GM23338 (cell line): ENCODE data around the gene ARHGAP42. TPM values are rescaled to one million over a fixed set of nuclear protein-coding genes. Genes with fewer than 3 reads are reported as not detected.

Experiments used
- ATAC-seq: fragments of 200-7000 bp; cut with Tn5 transposase; 3 replicates; pipeline ENCODE4 v1.9.1; 2020
- DNase-seq: peaks from one replicate; pipeline ENCODE4 v3.0.0-alpha.2; 2015; ENCODE audit warnings: low spot score
- H2AFZ ChIP-seq: fragments of 200-600 bp; sonication (generic); 2 replicates; pipeline ENCODE4 v1.8.0; 2016; ENCODE audit warnings: antibody characterized with exemption, mild to moderate bottlenecking, moderate library complexity
- H3F3A ChIP-seq: fragments of 200-600 bp; sonication (generic); replicated peaks from 2 replicates; pipeline ENCODE4 v1.8.0; 2017; ENCODE audit warnings: antibody characterized with exemption, mixed run types, low read depth
- H3K27ac ChIP-seq: fragments of 200-600 bp; sonication (generic); 2 replicates; pipeline ENCODE4 v1.6.1; 2016; ENCODE audit warnings: low read depth
- H3K27me3 ChIP-seq: fragments of 200-600 bp; sonication (generic); 2 replicates; pipeline ENCODE4 v1.8.0; 2016; ENCODE audit warnings: mild to moderate bottlenecking, mixed run types, moderate library complexity; ENCODE audit not compliant: insufficient read depth
- H3K36me3 ChIP-seq: fragments of 200-600 bp; sonication (generic); 2 replicates; pipeline ENCODE4 v1.8.0; 2016; ENCODE audit warnings: mild to moderate bottlenecking; ENCODE audit not compliant: insufficient read depth
- H3K4me1 ChIP-seq: fragments of 200-600 bp; sonication (generic); 2 replicates; pipeline ENCODE4 v1.8.0; 2016; ENCODE audit warnings: mild to moderate bottlenecking, moderate library complexity; ENCODE audit not compliant: insufficient read depth
- H3K4me2 ChIP-seq: fragments of 200-600 bp; sonication (generic); 2 replicates; pipeline ENCODE4 v1.7.1; 2017; ENCODE audit warnings: mixed run types
- H3K4me3 ChIP-seq: fragments of 200-600 bp; sonication (generic); 2 replicates; pipeline ENCODE4 v1.6.1; 2016; ENCODE audit warnings: mixed run types
- H3K79me2 ChIP-seq: fragments of 200-600 bp; sonication (generic); replicated peaks from 2 replicates; pipeline ENCODE4 v1.8.0; 2017; ENCODE audit warnings: mild to moderate bottlenecking; ENCODE audit not compliant: insufficient read depth
- H3K9me2 ChIP-seq: fragments of 200-600 bp; sonication (generic); 2 replicates; pipeline ENCODE4 v1.8.0; 2017; ENCODE audit not compliant: insufficient read depth
- H4K20me1 ChIP-seq: fragments of 200-600 bp; sonication (generic); replicated peaks from 2 replicates; pipeline ENCODE4 v1.8.0; 2017; ENCODE audit warnings: mild to moderate bottlenecking; ENCODE audit not compliant: insufficient read depth
- H3K27ac Mint-ChIP-seq: 2 replicates; pipeline ENCODE4 v1.8.0; 2020; ENCODE audit warnings: inconsistent platforms, mild to moderate bottlenecking, moderate library complexity, mixed read lengths
- H3K27me3 Mint-ChIP-seq: 3 replicates; pipeline ENCODE4 v1.8.0; 2022; ENCODE audit warnings: low read depth, mild to moderate bottlenecking, moderate library complexity, mixed read lengths, inconsistent platforms; ENCODE audit not compliant: insufficient read depth, poor library complexity
- H3K36me3 Mint-ChIP-seq: 3 replicates; pipeline ENCODE4 v1.8.0; 2021; ENCODE audit warnings: low read depth, mild to moderate bottlenecking, inconsistent platforms, moderate library complexity, mixed read lengths
- H3K4me1 Mint-ChIP-seq: 3 replicates; pipeline ENCODE4 v1.8.0; 2020; ENCODE audit warnings: mild to moderate bottlenecking, inconsistent platforms, mixed read lengths
- H3K4me3 Mint-ChIP-seq: 3 replicates; pipeline ENCODE4 v1.8.0; 2021; ENCODE audit warnings: moderate library complexity, mild to moderate bottlenecking, inconsistent platforms, mixed read lengths
- H3K9me3 Mint-ChIP-seq: 3 replicates; pipeline ENCODE4 v1.8.0; 2020; ENCODE audit warnings: moderate library complexity, mild to moderate bottlenecking, inconsistent platforms, mixed read lengths
- CREB1 ChIP-seq: fragments of 250-450 bp; sonication (Bioruptor Pico); IDR thresholded peaks from 2 replicates; pipeline ENCODE4 v1.5.0; 2020; ENCODE audit warnings: low read depth, mild to moderate bottlenecking, moderate library complexity
- CTCF ChIP-seq, 2 experiments: fragments of 200-600 bp in 1 of 2; sonication (generic) in 1 of 2; conservative IDR thresholded peaks; 2 replicates each; pipeline versions ENCODE4 v1.5.1 to v1.6.1; 2016 to 2017; ENCODE audit warnings: antibody characterized with exemption in 2 of 2, low read depth in 2 of 2, mild to moderate bottlenecking in 2 of 2, moderate library complexity in 1 of 2
- ETS1 ChIP-seq: IDR thresholded peaks from 2 replicates; pipeline ENCODE4 v1.6.1; 2016; ENCODE audit warnings: antibody characterized with exemption
- EZH2 ChIP-seq: fragments of 200-600 bp; sonication (generic); IDR thresholded peaks from one replicate; pipeline ENCODE4 v1.8.0; 2017; ENCODE audit warnings: antibody characterized with exemption, mild to moderate bottlenecking, low read depth; ENCODE audit not compliant: unreplicated experiment
- EZH2phosphoT487 ChIP-seq: fragments of 200-600 bp; sonication (generic); IDR thresholded peaks from one replicate; pipeline ENCODE4 v1.8.1; 2018; ENCODE audit warnings: antibody characterized with exemption; ENCODE audit not compliant: unreplicated experiment
- JUNB ChIP-seq: IDR thresholded peaks from one replicate; pipeline ENCODE4 v1.6.1; 2016; ENCODE audit warnings: antibody characterized with exemption; ENCODE audit not compliant: unreplicated experiment
- NANOG ChIP-seq: IDR thresholded peaks from 2 replicates; pipeline ENCODE4 v1.6.1; 2016; ENCODE audit warnings: antibody characterized with exemption, borderline replicate concordance
- POLR2AphosphoS5 ChIP-seq: IDR thresholded peaks from 2 replicates; pipeline ENCODE4 v1.6.1; 2016; ENCODE audit warnings: antibody characterized with exemption, low read depth
- REST ChIP-seq: IDR thresholded peaks from one replicate; pipeline ENCODE4 v1.6.1; 2018; ENCODE audit warnings: antibody characterized with exemption; ENCODE audit not compliant: unreplicated experiment
- STAT1 ChIP-seq: IDR thresholded peaks from one replicate; pipeline ENCODE4 v1.6.1; 2016; ENCODE audit warnings: antibody characterized with exemption; ENCODE audit not compliant: unreplicated experiment
- ZNF114 ChIP-seq: fragments of 250-450 bp; sonication (Bioruptor Pico); IDR thresholded peaks from 2 replicates; pipeline ENCODE4 v1.5.0; 2020; ENCODE audit warnings: mild to moderate bottlenecking, moderate library complexity
- ZNF331 ChIP-seq: fragments of 250-450 bp; sonication (Bioruptor Pico); IDR thresholded peaks from 2 replicates; pipeline ENCODE4 v1.5.0; 2020; ENCODE audit warnings: low read depth, mild to moderate bottlenecking, moderate library complexity
- polyA plus RNA-seq: library from polyadenylated mRNA; unstranded; fragments of >200 nt; fragmentation: Nextera tagmentation; extraction: Ambion mirVana; gene quantifications from 2 replicates; pipeline ENCODE4 v1.2.1, GENCODE V29; 2016
- total RNA-seq: library from RNA; depleted of rRNA; stranded (reverse); fragments of >200 nt; shearing (Covaris generic); gene quantifications from 2 replicates; pipeline ENCODE4 v1.2.3, GENCODE V29; 2014
- TF ChIP-seq, protein P1 (sequence below): fragments of 250-450 bp; sonication (Bioruptor Pico); IDR thresholded peaks from 2 replicates; pipeline ENCODE4 v1.5.0; 2020; ENCODE audit warnings: mild to moderate bottlenecking, moderate library complexity

Gene ARHGAP42
- total and polyA plus RNA-seq, 2 experiments from 2014 or later = 23.7 to 35.7 TPM

DNA sequence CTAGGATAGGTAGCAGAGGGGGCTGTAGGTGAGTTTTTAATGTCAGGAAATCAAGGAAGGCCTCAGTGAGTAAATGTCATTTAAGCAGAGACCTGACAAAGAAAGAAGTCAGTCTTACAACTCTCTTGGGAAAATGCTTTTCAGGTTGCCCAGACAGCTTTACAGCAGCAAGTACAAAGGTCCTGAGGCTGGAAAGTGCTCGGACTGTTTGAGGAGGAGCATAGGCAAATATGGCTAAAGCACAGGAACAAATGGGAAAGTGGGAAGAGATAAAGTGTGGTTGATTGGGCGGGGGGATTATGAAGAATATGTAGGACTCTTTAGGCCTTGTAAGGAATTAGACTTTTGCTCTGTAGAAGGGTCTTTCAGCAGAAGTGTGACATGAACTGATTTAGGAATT is 125.4 kb downstream of the ARHGAP42 start:
- H3K27ac ChIP-seq = no peak overlapping the region
- TF ChIP-seq ZNF114 (CRISPR knock-in tag) = no peak
- TF ChIP-seq ETS1 = no peak
- no peak for TF ChIP-seq STAT1
- TF ChIP-seq POLR2AphosphoS5 = no peak
- no peak for TF ChIP-seq CREB1 (CRISPR knock-in tag)
- no peak for TF ChIP-seq EZH2phosphoT487
- TF ChIP-seq CTCF (conservative IDR thresholded peaks at IDR 0.05; ENCODE audit: low read depth in 2 of 2) = no peak
- TF ChIP-seq EZH2 = no peak
- no peak for TF ChIP-seq JUNB
- TF ChIP-seq NANOG = no peak
- TF ChIP-seq REST = no peak
- TF ChIP-seq ZNF331 (CRISPR knock-in tag) = no peak
- TF ChIP-seq, protein P1, sequence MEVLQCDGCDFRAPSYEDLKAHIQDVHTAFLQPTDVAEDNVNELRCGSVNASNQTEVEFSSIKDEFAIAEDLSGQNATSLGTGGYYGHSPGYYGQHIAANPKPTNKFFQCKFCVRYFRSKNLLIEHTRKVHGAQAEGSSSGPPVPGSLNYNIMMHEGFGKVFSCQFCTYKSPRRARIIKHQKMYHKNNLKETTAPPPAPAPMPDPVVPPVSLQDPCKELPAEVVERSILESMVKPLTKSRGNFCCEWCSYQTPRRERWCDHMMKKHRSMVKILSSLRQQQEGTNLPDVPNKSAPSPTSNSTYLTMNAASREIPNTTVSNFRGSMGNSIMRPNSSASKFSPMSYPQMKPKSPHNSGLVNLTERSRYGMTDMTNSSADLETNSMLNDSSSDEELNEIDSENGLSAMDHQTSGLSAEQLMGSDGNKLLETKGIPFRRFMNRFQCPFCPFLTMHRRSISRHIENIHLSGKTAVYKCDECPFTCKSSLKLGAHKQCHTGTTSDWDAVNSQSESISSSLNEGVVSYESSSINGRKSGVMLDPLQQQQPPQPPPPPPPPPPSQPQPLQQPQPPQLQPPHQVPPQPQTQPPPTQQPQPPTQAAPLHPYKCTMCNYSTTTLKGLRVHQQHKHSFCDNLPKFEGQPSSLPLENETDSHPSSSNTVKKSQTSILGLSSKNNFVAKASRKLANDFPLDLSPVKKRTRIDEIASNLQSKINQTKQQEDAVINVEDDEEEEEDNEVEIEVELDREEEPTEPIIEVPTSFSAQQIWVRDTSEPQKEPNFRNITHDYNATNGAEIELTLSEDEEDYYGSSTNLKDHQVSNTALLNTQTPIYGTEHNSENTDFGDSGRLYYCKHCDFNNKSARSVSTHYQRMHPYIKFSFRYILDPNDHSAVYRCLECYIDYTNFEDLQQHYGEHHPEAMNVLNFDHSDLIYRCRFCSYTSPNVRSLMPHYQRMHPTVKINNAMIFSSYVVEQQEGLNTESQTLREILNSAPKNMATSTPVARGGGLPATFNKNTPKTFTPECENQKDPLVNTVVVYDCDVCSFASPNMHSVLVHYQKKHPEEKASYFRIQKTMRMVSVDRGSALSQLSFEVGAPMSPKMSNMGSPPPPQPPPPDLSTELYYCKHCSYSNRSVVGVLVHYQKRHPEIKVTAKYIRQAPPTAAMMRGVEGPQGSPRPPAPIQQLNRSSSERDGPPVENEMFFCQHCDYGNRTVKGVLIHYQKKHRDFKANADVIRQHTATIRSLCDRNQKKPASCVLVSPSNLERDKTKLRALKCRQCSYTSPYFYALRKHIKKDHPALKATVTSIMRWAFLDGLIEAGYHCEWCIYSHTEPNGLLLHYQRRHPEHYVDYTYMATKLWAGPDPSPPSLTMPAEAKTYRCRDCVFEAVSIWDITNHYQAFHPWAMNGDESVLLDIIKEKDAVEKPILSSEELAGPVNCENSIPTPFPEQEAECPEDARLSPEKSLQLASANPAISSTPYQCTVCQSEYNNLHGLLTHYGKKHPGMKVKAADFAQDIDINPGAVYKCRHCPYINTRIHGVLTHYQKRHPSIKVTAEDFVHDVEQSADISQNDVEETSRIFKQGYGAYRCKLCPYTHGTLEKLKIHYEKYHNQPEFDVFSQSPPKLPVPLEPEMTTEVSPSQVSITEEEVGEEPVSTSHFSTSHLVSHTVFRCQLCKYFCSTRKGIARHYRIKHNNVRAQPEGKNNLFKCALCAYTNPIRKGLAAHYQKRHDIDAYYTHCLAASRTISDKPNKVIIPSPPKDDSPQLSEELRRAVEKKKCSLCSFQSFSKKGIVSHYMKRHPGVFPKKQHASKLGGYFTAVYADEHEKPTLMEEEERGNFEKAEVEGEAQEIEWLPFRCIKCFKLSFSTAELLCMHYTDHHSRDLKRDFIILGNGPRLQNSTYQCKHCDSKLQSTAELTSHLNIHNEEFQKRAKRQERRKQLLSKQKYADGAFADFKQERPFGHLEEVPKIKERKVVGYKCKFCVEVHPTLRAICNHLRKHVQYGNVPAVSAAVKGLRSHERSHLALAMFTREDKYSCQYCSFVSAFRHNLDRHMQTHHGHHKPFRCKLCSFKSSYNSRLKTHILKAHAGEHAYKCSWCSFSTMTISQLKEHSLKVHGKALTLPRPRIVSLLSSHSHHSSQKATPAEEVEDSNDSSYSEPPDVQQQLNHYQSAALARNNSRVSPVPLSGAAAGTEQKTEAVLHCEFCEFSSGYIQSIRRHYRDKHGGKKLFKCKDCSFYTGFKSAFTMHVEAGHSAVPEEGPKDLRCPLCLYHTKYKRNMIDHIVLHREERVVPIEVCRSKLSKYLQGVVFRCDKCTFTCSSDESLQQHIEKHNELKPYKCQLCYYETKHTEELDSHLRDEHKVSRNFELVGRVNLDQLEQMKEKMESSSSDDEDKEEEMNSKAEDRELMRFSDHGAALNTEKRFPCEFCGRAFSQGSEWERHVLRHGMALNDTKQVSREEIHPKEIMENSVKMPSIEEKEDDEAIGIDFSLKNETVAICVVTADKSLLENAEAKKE = no peak
- no peak overlapping the region for H2AFZ ChIP-seq
- H3K4me3 ChIP-seq = no peak overlapping the region
- no peak overlapping the region for H3K4me2 ChIP-seq
- no peaks in the 10 kb centered on the region for H4K20me1 ChIP-seq
- Mint-ChIP-seq H3K36me3 (no peaks in the 10 kb centered on the region), H3K27ac (no peak overlapping the region), H3K4me3 (no peak overlapping the region), H3K4me1 (peaks cover 22% of the 10 kb centered on the region), H3K9me3 (no peaks in the 10 kb centered on the region; the same call in 1 of the 3 replicates), H3K27me3 (peaks cover 6% of the 10 kb centered on the region)
- H3K9me2 ChIP-seq = no peaks in the 10 kb centered on the region
- H3K27me3 ChIP-seq = no peaks in the 10 kb centered on the region
- no peak for ATAC-seq
- 0 out of 2 replicates have a peak, but pooled peaks cover 7% of the 10 kb centered on the region for H3K79me2 ChIP-seq
- no peak for DNase-seq
- H3K4me1 ChIP-seq = peaks cover 19% of the 10 kb centered on the region; the same call in 1 of the 2 replicates
- no peaks in the 10 kb centered on the region for H3F3A ChIP-seq
- H3K36me3 ChIP-seq = no peaks in the 10 kb centered on the region
